Coronary artery (tissue), 2 donors: ENCODE data around the gene SLC17A7.

ENCODE experiments used
- DNase-seq: peaks from one replicate; pipeline ENCODE4 v3.0.0-alpha.2; 2017; ENCODE audit warnings: low spot score
- H3K27ac ChIP-seq, 2 donors: fragments of 200-600 bp; sonication (generic); one replicate each; pipeline ENCODE4 v1.5.1; 2016 to 2019
- H3K4me3 ChIP-seq: fragments of 200-600 bp; sonication (generic); 2 replicates; pipeline ENCODE4 v1.5.1; 2016; ENCODE audit warnings: mild to moderate bottlenecking, moderate library complexity
- CTCF ChIP-seq: fragments of 200-600 bp; sonication (generic); IDR thresholded peaks from one replicate; pipeline ENCODE4 v1.5.1; 2019; ENCODE audit warnings: antibody characterized with exemption

SLC17A7 gene

GRCh38 chr19:49441210-49441959, at the start of gene SLC17A7:
Gene SLC17A7, minus strand, starts transcription at chr19:49441527. Its CDS starts 148 bp downstream, at chr19:49441379.
- no peak for TF ChIP-seq CTCF
- Histone ChIP-seq H3K4me3 (peak within 1 kb of the TSS; percentile 80), H3K27ac (peak within 1 kb of the TSS in 1 of 2 donors; percentile 90)
- DNase-seq, result no peak

GRCh38 chr19:49490287-49491029, 49.1 kb upstream of the SLC17A7 start:
- no peak for DNase-seq
- Histone ChIP-seq H3K4me3 (peak overlapping the region; percentile 97), H3K27ac (peak overlapping the region in 1 of 2 donors; percentile 96)
- no peak for TF ChIP-seq CTCF

GRCh38 chr19:49489601-49490167, 48.4 kb upstream of the SLC17A7 start:
- no peak for DNase-seq
- peak overlapping the region; percentile 97 for H3K4me3 ChIP-seq
- TF ChIP-seq CTCF, result no peak
- peak overlapping the region in 1 of 2 donors; percentile 96 for H3K27ac ChIP-seq

- no peak for DNase-seq
- TF ChIP-seq CTCF, result no peak
- Histone ChIP-seq H3K4me3 (peak overlapping the region; percentile 97), H3K27ac (peak overlapping the region; percentile 82 to 96)
Observed at GRCh38 chr19:49488863-49489537, 47.7 kb upstream of the SLC17A7 start.

- no peak for TF ChIP-seq CTCF
- Histone ChIP-seq H3K27ac (peak overlapping the region; percentile 82 to 96), H3K4me3 (peak overlapping the region; percentile 97)
- DNase-seq, result no peak
Observed at GRCh38 chr19:49488046-49488862, 46.9 kb upstream of the SLC17A7 start.
